HEK293T (cell line): Measurements from ENCODE around the gene CYP2B6.
"Not testable (repeated sequence)": the region's sequence is repeated elsewhere in the genome, so short reads cannot be mapped to it uniquely, and the experiment has no call there.

Experiments used
- CTBP1 ChIP-seq: fragments of 450-650 bp; IDR thresholded peaks from 2 replicates; pipeline ENCODE4 v1.6.1; 2016; ENCODE audit warnings: borderline replicate concordance
- FOXK2 ChIP-seq: fragments of 450-650 bp; IDR thresholded peaks from 2 replicates; pipeline ENCODE4 v1.6.1; 2016; ENCODE audit warnings: mild to moderate bottlenecking
- FOXM1 ChIP-seq: fragments of 450-650 bp; IDR thresholded peaks from 2 replicates; pipeline ENCODE4 v1.6.1; 2017; ENCODE audit warnings: mild to moderate bottlenecking, borderline replicate concordance
- HDGF ChIP-seq: fragments of 450-650 bp; IDR thresholded peaks from 2 replicates; pipeline ENCODE4 v1.6.1; 2017; ENCODE audit warnings: antibody characterized with exemption, borderline replicate concordance
- SP1 ChIP-seq: fragments of 450-650 bp; IDR thresholded peaks from 2 replicates; pipeline ENCODE4 v1.6.1; 2017
- SUZ12 ChIP-seq: fragments of 450-650 bp; IDR thresholded peaks from 2 replicates; pipeline ENCODE4 v1.6.1; 2016; ENCODE audit warnings: mild to moderate bottlenecking
- TARDBP ChIP-seq: fragments of 450-650 bp; IDR thresholded peaks from 2 replicates; pipeline ENCODE4 v1.6.1; 2016
- ZNF384 ChIP-seq: fragments of 450-650 bp; IDR thresholded peaks from 2 replicates; pipeline ENCODE4 v1.6.1; 2016

GRCh38 chr19:40980743-40981442, 10.2 kb upstream of the CYP2B6 start:
- not testable (repeated sequence) for TF ChIP-seq FOXK2, HDGF, SP1, CTBP1, TARDBP, FOXM1, ZNF384, SUZ12
